Hematopoietic multipotent progenitor cell treated with erythropoietin and hydrocortisone succinate and interleukin-3 and kit ligand, for 8 days (in vitro differentiated cells): Measurements from ENCODE around the gene OLFML3.
"Not testable (repeated sequence)": the region's sequence is repeated elsewhere in the genome, so short reads cannot be mapped to it uniquely, and the experiment has no call there.

Source experiments
- DNase-seq: peaks from one replicate; pipeline ENCODE4 v3.0.0-alpha.2; 2015

The OLFML3 gene

GRCh38 chr1:113995382-113995781 is 16.1 kb downstream of the OLFML3 start:
- DNase-seq, result no peak

GRCh38 chr1:113998361-113998760 is 19.1 kb downstream of the OLFML3 start:
- DNase-seq, result no peak

GRCh38 chr1:113999233-113999632 is 20.0 kb downstream of the OLFML3 start:
- no peak for DNase-seq

DNA sequence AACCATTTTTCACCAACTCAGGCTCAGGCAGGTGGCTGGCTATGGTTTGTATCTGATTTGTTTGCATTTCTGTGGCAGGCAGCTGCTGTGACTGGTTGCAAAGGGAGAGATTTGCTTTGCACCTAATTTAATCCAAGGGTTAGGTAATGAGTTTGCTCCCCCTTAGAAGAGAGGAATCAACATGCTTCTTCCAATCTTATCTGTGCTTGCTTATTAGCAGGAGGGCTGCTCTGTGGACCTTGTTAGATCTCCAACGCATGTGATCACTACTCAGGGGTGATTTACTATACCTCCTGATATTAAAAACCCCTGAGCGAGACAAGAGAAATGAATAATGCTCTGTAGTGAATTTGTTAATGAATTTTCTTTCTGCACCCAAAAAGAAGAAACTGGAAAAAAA is 20.5 kb downstream of the OLFML3 start:
- no peak for DNase-seq

GRCh38 chr1:114000406-114000805 is 21.1 kb downstream of the OLFML3 start:
- no peak for DNase-seq

- no peak for DNase-seq
Measured at GRCh38 chr1:114002492-114003239, 23.4 kb downstream of the OLFML3 start.

GRCh38 chr1:114003431-114003830 is 24.2 kb downstream of the OLFML3 start:
- no peak for DNase-seq

- not testable (repeated sequence) for DNase-seq
Measured at GRCh38 chr1:114006825-114007224, 27.6 kb downstream of the OLFML3 start.

GRCh38 chr1:114008480-114008941 is 29.2 kb downstream of the OLFML3 start:
- no peak for DNase-seq

- no peak for DNase-seq
Measured at GRCh38 chr1:114008993-114009392, 29.7 kb downstream of the OLFML3 start.

DNA sequence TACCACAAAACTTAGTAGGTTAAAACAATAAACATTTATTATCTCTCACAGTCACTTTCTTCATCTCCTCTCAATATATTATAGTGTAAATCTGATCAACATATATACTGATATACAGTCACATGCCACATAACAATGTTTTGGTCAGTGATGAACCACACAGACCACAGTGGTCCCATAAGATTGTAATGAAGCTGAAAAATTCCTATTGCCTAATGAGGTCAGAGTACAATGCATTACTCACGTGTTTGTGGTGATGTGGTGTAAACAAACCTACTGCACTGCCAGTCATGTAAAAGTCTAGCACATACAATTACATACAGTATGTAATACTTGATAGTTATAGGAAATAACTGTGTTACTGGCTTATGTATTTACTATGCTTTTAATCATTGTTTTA is 30.1 kb downstream of the OLFML3 start:
- no peak for DNase-seq

DNA sequence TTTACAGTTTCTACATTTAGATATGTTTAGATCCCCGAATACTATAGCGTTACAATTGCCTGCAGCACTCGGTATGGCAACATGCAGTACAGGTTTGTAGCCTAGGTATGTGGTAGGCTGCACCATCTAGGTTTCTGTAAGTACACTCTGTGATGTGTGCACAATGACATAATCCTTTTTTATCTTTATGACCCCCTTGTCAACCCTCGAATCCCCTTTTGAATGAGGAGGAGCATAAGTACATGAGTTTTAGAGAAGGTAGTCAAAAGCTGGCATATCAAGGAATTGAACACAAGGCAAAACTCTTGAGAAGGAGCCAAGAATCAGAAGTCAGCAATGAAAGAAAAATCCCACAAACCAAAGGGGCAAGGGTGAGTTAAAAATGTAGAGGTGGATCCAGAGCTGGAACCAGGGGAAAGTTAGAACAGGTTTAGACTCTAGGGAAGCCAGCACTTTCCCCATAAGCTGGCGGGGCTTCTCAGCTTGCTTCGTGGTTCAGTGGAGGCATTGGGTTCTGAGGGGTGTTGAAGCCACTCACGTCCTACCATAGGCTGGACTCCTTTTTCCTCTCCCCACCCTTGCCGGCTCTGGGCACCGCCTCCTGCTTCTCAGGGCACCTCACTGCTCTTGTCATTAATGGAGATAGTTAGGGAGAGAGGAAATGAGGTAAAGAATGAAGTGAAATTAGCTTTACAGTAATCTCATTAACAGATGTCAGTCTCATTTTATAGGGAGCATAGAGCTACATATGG is 31.3 kb downstream of the OLFML3 start:
- DNase-seq, result no peak

- DNase-seq, result no peak
Measured at GRCh38 chr1:114011796-114012195, 32.5 kb downstream of the OLFML3 start.

GRCh38 chr1:114015075-114015474 is 35.8 kb downstream of the OLFML3 start:
- DNase-seq, result no peak

DNA sequence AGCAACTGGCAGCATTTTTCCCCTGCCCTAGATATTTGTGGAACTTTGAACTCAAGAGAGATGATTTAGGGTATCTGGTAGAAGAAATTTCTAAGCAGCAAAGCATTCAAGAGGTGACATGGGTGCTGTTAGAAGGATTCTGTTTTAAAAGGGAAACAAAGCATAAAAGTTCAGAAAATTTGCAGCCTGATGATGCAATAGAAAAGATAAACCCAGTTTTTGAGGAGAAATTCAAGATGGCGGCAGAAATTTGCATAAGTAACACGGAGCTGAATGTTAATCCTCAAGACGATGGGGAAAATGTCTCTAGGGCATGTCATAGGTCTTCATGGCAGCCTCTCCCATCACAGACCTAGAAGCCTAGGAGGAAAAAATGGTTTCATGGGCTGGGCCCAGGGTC is 40.5 kb downstream of the OLFML3 start:
- DNase-seq, result not testable (repeated sequence)

DNA sequence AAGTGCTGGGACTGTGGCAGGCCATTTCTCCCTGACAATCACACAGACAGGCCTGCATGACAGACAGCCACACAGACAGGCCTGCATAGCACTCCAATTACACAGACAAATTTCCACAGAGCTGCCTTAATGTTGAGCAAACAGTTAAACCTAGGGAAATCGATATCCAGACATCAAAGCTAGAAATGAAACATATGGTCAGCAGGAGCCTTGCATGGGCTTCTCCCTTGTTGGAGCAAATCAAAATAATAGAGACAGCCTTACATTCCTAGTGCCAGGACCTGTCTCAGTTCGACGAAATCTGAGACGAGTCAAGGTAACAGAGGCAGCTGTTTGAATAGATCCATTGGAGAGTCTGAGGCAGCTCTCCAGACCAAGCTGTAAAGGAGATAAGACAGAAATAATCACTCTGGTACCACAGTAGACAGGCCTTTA is 42.4 kb downstream of the OLFML3 start:
- no peak for DNase-seq

- DNase-seq, result no peak
Measured at GRCh38 chr1:114022877-114023276, 43.6 kb downstream of the OLFML3 start.

DNA sequence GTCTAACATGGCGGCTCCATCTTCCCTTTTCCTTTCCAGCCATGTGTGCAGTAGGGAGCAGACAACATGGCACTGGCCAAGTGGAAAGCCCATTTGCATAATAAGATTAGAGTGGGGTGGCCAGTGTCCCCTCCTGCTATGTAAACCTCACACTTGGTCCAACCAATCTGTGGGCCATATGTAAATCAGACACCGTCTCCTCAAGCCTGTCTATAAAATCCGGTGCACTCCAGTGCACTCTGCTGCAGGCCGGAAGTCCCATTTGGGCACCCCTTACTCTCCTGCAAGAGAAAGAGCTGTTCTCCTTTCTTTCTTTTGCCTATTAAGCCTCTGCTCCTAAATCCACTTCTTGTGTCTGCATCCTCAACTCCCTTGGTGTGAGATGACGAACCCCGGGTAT is 44.1 kb downstream of the OLFML3 start:
- no peak for DNase-seq

- DNase-seq, result no peak
Measured at GRCh38 chr1:114024049-114024448, 44.8 kb downstream of the OLFML3 start.

GRCh38 chr1:114025609-114026401 is 46.5 kb downstream of the OLFML3 start:
- DNase-seq, result no peak

DNA sequence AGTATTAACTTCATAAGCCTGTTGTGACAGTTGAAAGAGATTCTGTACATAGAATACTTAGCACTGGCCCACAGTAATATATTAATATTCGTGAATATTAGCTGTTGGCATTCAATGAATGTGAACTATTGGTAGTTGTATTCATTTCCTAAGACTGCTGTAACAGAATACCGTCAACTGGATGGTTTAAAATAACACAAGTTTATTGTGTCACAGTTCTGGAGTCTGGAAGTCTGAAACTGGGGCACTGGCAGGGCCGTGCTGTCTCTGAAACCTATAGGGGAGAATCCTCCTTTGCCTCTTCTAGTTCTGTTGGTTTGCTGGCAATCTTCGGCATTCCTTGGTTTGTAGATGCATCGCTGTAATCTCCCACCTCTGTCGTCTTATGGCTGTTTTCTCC is 47.5 kb downstream of the OLFML3 start:
- DNase-seq, result no peak
